ENCODE data around the gene ASTN2.

ASTN2 gene

DNA sequence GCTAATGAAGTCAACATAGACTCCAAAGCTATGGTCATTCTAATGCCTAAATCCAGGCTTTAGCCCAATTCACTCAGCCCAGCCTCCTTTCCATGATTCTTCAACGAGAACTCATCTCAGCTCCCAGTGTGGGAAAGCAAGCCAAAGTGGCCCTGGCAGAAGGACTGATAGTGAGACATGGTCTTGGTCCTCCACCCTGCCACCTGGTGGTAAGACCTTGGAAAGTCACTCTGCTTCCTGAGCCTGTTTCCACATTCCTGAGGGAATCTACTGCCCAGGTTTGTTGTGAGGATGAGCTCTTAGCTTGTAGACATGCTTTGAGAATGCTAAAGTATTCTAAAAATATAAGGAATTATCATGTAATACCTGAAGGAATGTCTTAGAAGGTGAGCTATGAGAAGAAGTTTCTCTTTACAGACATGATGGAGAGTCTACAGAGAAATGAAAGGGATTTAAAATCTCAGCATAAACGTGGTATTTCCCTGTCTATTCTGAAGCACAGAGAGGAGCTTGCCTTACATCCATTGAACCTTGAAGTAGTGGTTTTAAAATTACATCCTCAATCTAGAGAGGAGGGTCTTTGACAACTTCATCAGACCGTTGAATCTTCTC is 554.2 kb downstream of the ASTN2 start:
- no peak for TF ChIP-seq YY1 (IDR thresholded peaks at IDR 0.05; ENCODE audit: insufficient read depth, insufficient read length)
- no peak for TF ChIP-seq ZNF274 (IDR thresholded peaks at IDR 0.05; ENCODE audit: low read depth, low read length)
- TF ChIP-seq SUZ12 (IDR thresholded peaks at IDR 0.05; ENCODE audit: extremely low read depth, insufficient read depth, insufficient read length): no peak
- Histone ChIP-seq H3K9ac (ENCODE audit: insufficient read length, low read depth) (no peak overlapping the region), H3K36me3 (ENCODE audit: insufficient read depth, insufficient read length, low read length) (no peaks in the 10 kb centered on the region), H3K4me1 (ENCODE audit: insufficient read depth, insufficient read length) (no peaks in the 10 kb centered on the region), H3K4me3 (ENCODE audit: insufficient read length, low read depth) (no peak overlapping the region), H3K27me3 (ENCODE audit: insufficient read depth, insufficient read length) (no peaks in the 10 kb centered on the region), H3K9me3 (ENCODE audit: insufficient read depth, low read length) (no peaks in the 10 kb centered on the region)
- peak; percentile 88 for DNase-seq (ENCODE audit: low read depth, low spot score)

DNA sequence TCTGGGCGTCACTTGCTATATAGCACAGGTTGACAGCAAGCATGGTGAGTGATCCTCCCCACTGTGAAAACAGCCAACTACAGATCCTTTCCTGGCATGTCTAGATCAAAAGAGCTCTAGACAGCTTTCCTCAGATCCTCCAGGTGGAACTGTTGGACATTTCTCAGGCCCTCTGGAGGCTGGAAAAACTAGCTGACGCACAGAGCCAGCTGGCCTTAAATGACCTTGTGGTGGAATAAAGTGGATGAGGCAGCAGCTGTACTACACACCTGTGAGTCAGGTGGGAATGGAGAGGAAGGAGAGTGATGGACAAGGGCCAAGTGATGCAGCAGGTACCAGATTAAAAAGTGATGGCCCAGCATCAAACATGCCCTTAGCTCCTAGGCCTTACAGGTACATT is 555.1 kb downstream of the ASTN2 start:
- no peak overlapping the region for H3K9ac ChIP-seq (ENCODE audit: insufficient read length, low read depth)
- H3K36me3 ChIP-seq (ENCODE audit: insufficient read depth, insufficient read length, low read length): no peaks in the 10 kb centered on the region
- H3K4me1 ChIP-seq (ENCODE audit: insufficient read depth, insufficient read length): no peaks in the 10 kb centered on the region
- H3K4me3 ChIP-seq (ENCODE audit: insufficient read length, low read depth): no peak overlapping the region
- TF ChIP-seq SUZ12 (IDR thresholded peaks at IDR 0.05; ENCODE audit: extremely low read depth, insufficient read depth, insufficient read length) (no peak), ZNF274 (IDR thresholded peaks at IDR 0.05; ENCODE audit: low read depth, low read length) (no peak), YY1 (IDR thresholded peaks at IDR 0.05; ENCODE audit: insufficient read depth, insufficient read length) (no peak)
- DNase-seq (ENCODE audit: low read depth, low spot score): no peak
- no peaks in the 10 kb centered on the region for H3K27me3 ChIP-seq (ENCODE audit: insufficient read depth, insufficient read length)
- H3K9me3 ChIP-seq (ENCODE audit: insufficient read depth, low read length): no peaks in the 10 kb centered on the region

GRCh38 chr9:116857321-116857720 is 557.5 kb downstream of the ASTN2 start:
- Histone ChIP-seq H3K9me3 (ENCODE audit: insufficient read depth, low read length) (no peaks in the 10 kb centered on the region), H3K4me3 (ENCODE audit: insufficient read length, low read depth) (no peak overlapping the region), H3K27me3 (ENCODE audit: insufficient read depth, insufficient read length) (no peaks in the 10 kb centered on the region), H3K9ac (ENCODE audit: insufficient read length, low read depth) (no peak overlapping the region), H3K36me3 (ENCODE audit: insufficient read depth, insufficient read length, low read length) (no peaks in the 10 kb centered on the region), H3K4me1 (ENCODE audit: insufficient read depth, insufficient read length) (no peaks in the 10 kb centered on the region)
- no peak for DNase-seq (ENCODE audit: low read depth, low spot score)
- no peak for TF ChIP-seq SUZ12 (IDR thresholded peaks at IDR 0.05; ENCODE audit: extremely low read depth, insufficient read depth, insufficient read length)
- TF ChIP-seq YY1 (IDR thresholded peaks at IDR 0.05; ENCODE audit: insufficient read depth, insufficient read length): no peak
- TF ChIP-seq ZNF274 (IDR thresholded peaks at IDR 0.05; ENCODE audit: low read depth, low read length): no peak

DNA sequence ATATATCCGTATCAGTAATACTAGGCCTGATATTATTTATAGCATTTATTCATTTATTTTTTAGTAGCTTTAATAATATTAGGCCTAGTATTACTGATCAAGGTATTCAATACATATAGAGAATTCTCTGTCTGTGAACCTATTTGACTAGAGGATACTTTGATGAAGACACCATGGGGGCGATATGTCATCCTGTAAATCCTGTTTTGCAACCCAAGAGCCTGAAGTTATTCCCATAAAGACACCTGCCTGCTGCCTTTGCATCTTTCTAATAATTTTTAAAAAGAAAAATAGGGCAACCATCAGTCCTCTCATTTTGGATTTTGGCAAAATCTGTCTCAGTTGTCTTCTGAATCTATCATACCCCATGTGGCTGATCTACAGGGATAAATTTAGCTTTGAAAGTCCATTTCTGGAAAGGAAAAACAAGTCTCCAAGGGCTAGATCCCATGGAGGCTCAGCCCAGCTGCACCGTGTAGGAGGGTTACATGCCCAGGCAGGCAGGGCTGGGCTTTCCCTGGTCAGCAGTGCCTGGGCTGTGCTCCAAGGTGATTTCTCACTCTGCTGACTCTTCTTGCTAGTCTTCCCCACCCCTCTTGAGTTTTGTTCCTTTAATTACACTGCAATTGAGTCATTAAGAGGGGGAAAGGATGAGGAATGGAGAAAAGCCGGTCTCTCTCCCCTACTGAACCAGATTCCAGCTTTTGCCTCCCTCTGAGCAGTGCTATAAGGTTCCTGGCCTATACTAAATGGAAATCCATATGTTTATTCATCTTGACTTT is 558.8 kb downstream of the ASTN2 start:
- Histone ChIP-seq H3K4me1 (ENCODE audit: insufficient read depth, insufficient read length) (no peaks in the 10 kb centered on the region), H3K27me3 (ENCODE audit: insufficient read depth, insufficient read length) (no peaks in the 10 kb centered on the region), H3K9me3 (ENCODE audit: insufficient read depth, low read length) (no peaks in the 10 kb centered on the region), H3K9ac (ENCODE audit: insufficient read length, low read depth) (no peak overlapping the region), H3K4me3 (ENCODE audit: insufficient read length, low read depth) (no peak overlapping the region), H3K36me3 (ENCODE audit: insufficient read depth, insufficient read length, low read length) (no peaks in the 10 kb centered on the region)
- no peak for DNase-seq (ENCODE audit: low read depth, low spot score)
- TF ChIP-seq ZNF274 (IDR thresholded peaks at IDR 0.05; ENCODE audit: low read depth, low read length): no peak
- no peak for TF ChIP-seq SUZ12 (IDR thresholded peaks at IDR 0.05; ENCODE audit: extremely low read depth, insufficient read depth, insufficient read length)
- no peak for TF ChIP-seq YY1 (IDR thresholded peaks at IDR 0.05; ENCODE audit: insufficient read depth, insufficient read length)

- TF ChIP-seq YY1 (IDR thresholded peaks at IDR 0.05; ENCODE audit: insufficient read depth, insufficient read length): no peak
- no peak for TF ChIP-seq ZNF274 (IDR thresholded peaks at IDR 0.05; ENCODE audit: low read depth, low read length)
- no peak for TF ChIP-seq SUZ12 (IDR thresholded peaks at IDR 0.05; ENCODE audit: extremely low read depth, insufficient read depth, insufficient read length)
- Histone ChIP-seq H3K4me3 (ENCODE audit: insufficient read length, low read depth) (no peak overlapping the region), H3K9me3 (ENCODE audit: insufficient read depth, low read length) (no peaks in the 10 kb centered on the region)
Observed at GRCh38 chr9:116849721-116850120, 565.1 kb downstream of the ASTN2 start.

GRCh38 chr9:116844621-116845020 is 570.2 kb downstream of the ASTN2 start:
- H3K36me3 ChIP-seq (ENCODE audit: insufficient read depth, insufficient read length, low read length): peaks cover 3% of the 10 kb centered on the region
- TF ChIP-seq YY1 (IDR thresholded peaks at IDR 0.05; ENCODE audit: insufficient read depth, insufficient read length): no peak
- no peak for TF ChIP-seq SUZ12 (IDR thresholded peaks at IDR 0.05; ENCODE audit: extremely low read depth, insufficient read depth, insufficient read length)
- TF ChIP-seq ZNF274 (IDR thresholded peaks at IDR 0.05; ENCODE audit: low read depth, low read length): no peak
- peaks cover 13% of the 10 kb centered on the region; the same call in 1 of the 2 replicates for H3K9me3 ChIP-seq (ENCODE audit: insufficient read depth, low read length)
- no peaks in the 10 kb centered on the region for H3K4me1 ChIP-seq (ENCODE audit: insufficient read depth, insufficient read length)
- DNase-seq (ENCODE audit: low read depth, low spot score): no peak
- H3K27me3 ChIP-seq (ENCODE audit: insufficient read depth, insufficient read length): no peaks in the 10 kb centered on the region
- no peak overlapping the region for H3K9ac ChIP-seq (ENCODE audit: insufficient read length, low read depth)
- H3K4me3 ChIP-seq (ENCODE audit: insufficient read length, low read depth): no peak overlapping the region

More at GRCh38 chr9:116849721-116850120, 565.1 kb downstream of the ASTN2 start:
- Histone ChIP-seq H3K4me1 (ENCODE audit: insufficient read depth, insufficient read length) (no peaks in the 10 kb centered on the region), H3K9ac (ENCODE audit: insufficient read length, low read depth) (no peak overlapping the region), H3K36me3 (ENCODE audit: insufficient read depth, insufficient read length, low read length) (no peaks in the 10 kb centered on the region), H3K27me3 (ENCODE audit: insufficient read depth, insufficient read length) (no peaks in the 10 kb centered on the region)
- DNase-seq (ENCODE audit: low read depth, low spot score): no peak

DNA sequence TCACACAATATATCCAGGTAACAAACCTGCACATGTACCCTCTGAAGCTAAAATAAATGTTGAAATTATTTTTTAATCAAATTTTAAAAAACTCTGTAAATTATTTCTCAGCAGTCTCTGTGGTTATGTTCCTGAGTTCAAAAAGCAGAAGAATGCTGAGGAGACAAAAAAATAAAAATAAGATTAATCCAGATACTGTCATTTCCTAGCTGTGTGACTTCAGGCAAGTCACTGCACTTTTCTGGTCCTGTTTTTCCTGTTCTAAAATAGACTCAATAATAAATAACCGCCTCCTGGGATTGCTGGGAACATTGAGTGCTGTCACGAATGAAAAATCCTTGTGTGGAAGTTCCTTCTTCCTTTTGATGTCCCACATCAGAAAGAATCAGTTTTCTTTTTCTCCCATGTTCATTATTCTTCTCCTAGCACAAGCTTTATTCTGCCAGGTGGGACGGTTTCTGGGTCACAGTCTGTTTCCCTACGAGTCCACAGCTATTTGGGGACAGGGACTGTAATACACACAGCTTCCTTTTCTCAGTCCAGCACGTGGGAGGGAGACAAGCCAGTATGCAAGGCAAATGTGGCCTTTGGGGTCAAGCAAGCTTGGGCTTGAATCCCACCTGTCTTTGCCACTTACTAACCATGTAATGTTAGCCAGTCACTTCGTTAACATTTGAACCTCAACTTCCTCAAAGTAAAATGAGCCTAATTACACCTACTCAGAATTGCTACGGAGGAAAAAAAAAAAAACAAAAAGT is 570.8 kb downstream of the ASTN2 start:
- Histone ChIP-seq H3K36me3 (ENCODE audit: insufficient read depth, insufficient read length, low read length) (peaks cover 3% of the 10 kb centered on the region), H3K4me3 (ENCODE audit: insufficient read length, low read depth) (no peak overlapping the region), H3K9ac (ENCODE audit: insufficient read length, low read depth) (no peak overlapping the region), H3K9me3 (ENCODE audit: insufficient read depth, low read length) (peaks cover 13% of the 10 kb centered on the region; the same call in 1 of the 2 replicates), H3K4me1 (ENCODE audit: insufficient read depth, insufficient read length) (no peaks in the 10 kb centered on the region), H3K27me3 (ENCODE audit: insufficient read depth, insufficient read length) (no peaks in the 10 kb centered on the region)
- no peak for DNase-seq (ENCODE audit: low read depth, low spot score)
- TF ChIP-seq SUZ12 (IDR thresholded peaks at IDR 0.05; ENCODE audit: extremely low read depth, insufficient read depth, insufficient read length) (no peak), ZNF274 (IDR thresholded peaks at IDR 0.05; ENCODE audit: low read depth, low read length) (no peak), YY1 (IDR thresholded peaks at IDR 0.05; ENCODE audit: insufficient read depth, insufficient read length) (no peak)

All from NT2/D1 (cell line).